Gastroesophageal sphincter (tissue), 4 donors: ENCODE measurements around the gene NCKAP5. TPM values are rescaled to one million over a fixed set of nuclear protein-coding genes. Genes with fewer than 3 reads are reported as not detected.
"Not testable (repeated sequence)": the region's sequence is repeated elsewhere in the genome, so short reads cannot be mapped to it uniquely, and the experiment has no call there.

ENCODE experiments used
- ATAC-seq: fragments of 150-250 bp; one replicate; pipeline ENCODE4 v1.9.1; 2016; ENCODE audit warnings: mild to moderate bottlenecking, moderate library complexity
- H3K27ac ChIP-seq, 4 donors: fragments of 200-600 bp; sonication (generic) in 3 of 4; 1 replicate in 3 of 4; 2 replicates in 1 of 4; pipeline ENCODE4 v1.5.1; 2016 to 2019
- H3K27me3 ChIP-seq: fragments of 200-600 bp; sonication (generic); one replicate; pipeline ENCODE4 v1.5.1; 2019
- H3K36me3 ChIP-seq, 2 donors: fragments of 200-600 bp; sonication (generic); one replicate each; pipeline ENCODE4 v1.5.1; 2019; ENCODE audit warnings: control low read depth in 1 of 2
- H3K4me1 ChIP-seq, 3 donors: fragments of 200-600 bp; sonication (generic); 1 replicate in 2 of 3; 2 replicates in 1 of 3; pipeline ENCODE4 v1.5.1; 2016 to 2019; ENCODE audit warnings: control low read depth in 2 of 3
- H3K4me3 ChIP-seq, 2 donors: fragments of 200-600 bp; sonication (generic); one replicate each; pipeline ENCODE4 v1.5.1; 2019; ENCODE audit warnings: mild to moderate bottlenecking in 1 of 2, moderate library complexity in 1 of 2
- H3K9me3 ChIP-seq, 3 donors: fragments of 200-600 bp; sonication (generic); one replicate each; pipeline ENCODE4 v1.5.1; 2017 to 2019; ENCODE audit warnings: control low read depth in 2 of 3
- EP300 ChIP-seq: sonication (generic); formaldehyde crosslinking; IDR thresholded peaks from one replicate; pipeline ENCODE4 v1.6.1; 2017; ENCODE audit warnings: antibody characterized with exemption, mild to moderate bottlenecking
- POLR2A ChIP-seq, 2 donors: fragments of 450-650 bp; IDR thresholded peaks; one replicate each; pipeline ENCODE4 v1.6.1; 2017; ENCODE audit warnings: antibody characterized with exemption in 2 of 2, mild to moderate bottlenecking in 2 of 2, moderate library complexity in 1 of 2
- POLR2AphosphoS5 ChIP-seq: sonication (generic); formaldehyde crosslinking; IDR thresholded peaks from one replicate; pipeline ENCODE4 v1.6.1; 2017; ENCODE audit warnings: antibody characterized with exemption
- WGBS, 2 donors: methylation state at CpG; one replicate each; pipeline ENCODE4 v1.1.5; 2018; ENCODE audit warnings: low coverage in 1 of 2; 5-methylcytosine and 5-hydroxymethylcytosine counted together
- total RNA-seq, 4 donors: library from RNA; depleted of rRNA; stranded (reverse); fragments of >200 nt; gene quantifications; one replicate each; pipeline ENCODE4 v1.1.0, GENCODE V29; 2016
- TF ChIP-seq, protein P1 (sequence below), 4 experiments: fragments of 200-600 bp in 2 of 4; fragments of 450-650 bp in 2 of 4; sonication (generic) in 1 of 4; IDR thresholded peaks; one replicate each; pipeline ENCODE4 v1.5.1; 2017 to 2019; ENCODE audit warnings: antibody characterized with exemption in 4 of 4, mild to moderate bottlenecking in 2 of 4, moderate library complexity in 2 of 4

Gene NCKAP5
- total RNA-seq, 4 donors from 2014 or later, result 0.16 to 0.57 (median 0.33) TPM

- H3K4me3 ChIP-seq, result no peak overlapping the region
- H3K9me3 ChIP-seq, result peaks cover 0 to 14% (median 0%) of the 10 kb centered on the region in 3 donors
- H3K4me1 ChIP-seq, result no peaks in the 10 kb centered on the region
- H3K27ac ChIP-seq, result no peak overlapping the region
- whole genome bisulfite sequencing, 2 donors, result 57 to 72% methylated on average over 1 to 2 of the region's 2 CpGs
- ATAC-seq, result no peak
- H3K27me3 ChIP-seq, result no peaks in the 10 kb centered on the region
- no peaks in the 10 kb centered on the region for H3K36me3 ChIP-seq
- TF ChIP-seq POLR2A (IDR thresholded peaks at IDR 0.05) (no peak), EP300 (no peak), POLR2AphosphoS5 (no peak)
- TF ChIP-seq, protein P1, sequence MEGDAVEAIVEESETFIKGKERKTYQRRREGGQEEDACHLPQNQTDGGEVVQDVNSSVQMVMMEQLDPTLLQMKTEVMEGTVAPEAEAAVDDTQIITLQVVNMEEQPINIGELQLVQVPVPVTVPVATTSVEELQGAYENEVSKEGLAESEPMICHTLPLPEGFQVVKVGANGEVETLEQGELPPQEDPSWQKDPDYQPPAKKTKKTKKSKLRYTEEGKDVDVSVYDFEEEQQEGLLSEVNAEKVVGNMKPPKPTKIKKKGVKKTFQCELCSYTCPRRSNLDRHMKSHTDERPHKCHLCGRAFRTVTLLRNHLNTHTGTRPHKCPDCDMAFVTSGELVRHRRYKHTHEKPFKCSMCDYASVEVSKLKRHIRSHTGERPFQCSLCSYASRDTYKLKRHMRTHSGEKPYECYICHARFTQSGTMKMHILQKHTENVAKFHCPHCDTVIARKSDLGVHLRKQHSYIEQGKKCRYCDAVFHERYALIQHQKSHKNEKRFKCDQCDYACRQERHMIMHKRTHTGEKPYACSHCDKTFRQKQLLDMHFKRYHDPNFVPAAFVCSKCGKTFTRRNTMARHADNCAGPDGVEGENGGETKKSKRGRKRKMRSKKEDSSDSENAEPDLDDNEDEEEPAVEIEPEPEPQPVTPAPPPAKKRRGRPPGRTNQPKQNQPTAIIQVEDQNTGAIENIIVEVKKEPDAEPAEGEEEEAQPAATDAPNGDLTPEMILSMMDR (IDR thresholded peaks at IDR 0.05), result no peak
Observed at GRCh38 chr2:132813422-132813821, 754.8 kb downstream of the NCKAP5 start.

DNA sequence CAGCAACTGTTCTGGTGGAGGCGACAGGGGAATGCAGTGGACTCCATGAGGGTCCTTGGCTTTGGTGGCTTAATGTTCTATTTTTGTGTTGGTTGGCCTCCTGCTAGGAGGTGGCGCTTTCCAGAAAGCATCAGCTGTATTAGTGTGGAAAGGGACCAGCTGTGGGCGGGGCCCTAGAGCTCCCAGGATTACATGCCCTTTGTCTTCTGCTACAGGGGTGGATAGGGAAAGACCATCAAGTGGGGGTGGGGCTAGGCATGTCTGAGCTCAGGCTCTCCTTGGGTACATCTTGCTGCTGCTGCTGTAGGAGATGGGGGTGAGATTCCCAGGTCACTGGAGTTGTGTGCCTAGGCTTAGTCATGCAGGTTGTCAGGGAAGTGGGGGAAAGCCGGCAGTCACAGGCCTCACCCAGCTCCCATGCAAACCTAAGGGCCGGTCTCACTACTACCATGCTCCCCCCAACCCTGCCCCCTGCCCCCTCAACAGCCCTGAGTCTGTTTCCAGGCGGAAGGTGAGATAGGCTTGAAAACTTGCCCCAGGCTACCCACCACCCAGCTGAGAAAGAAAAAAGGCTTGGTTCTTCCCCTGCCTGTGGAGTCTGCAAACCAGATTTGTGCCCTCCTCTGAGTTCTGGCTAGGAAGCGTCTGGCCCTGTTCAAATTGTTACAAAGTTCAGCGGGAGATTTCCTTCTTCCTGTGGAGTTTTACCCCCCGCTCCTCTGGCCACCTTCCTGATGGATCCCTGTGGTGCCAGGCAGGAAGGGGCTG, 756.9 kb downstream of the NCKAP5 start:
- no peak for TF ChIP-seq EP300
- TF ChIP-seq, protein P1 (IDR thresholded peaks at IDR 0.05), result no peak
- no peak for TF ChIP-seq POLR2A (IDR thresholded peaks at IDR 0.05)
- TF ChIP-seq POLR2AphosphoS5, result no peak
- H3K4me1 ChIP-seq, result no peaks in the 10 kb centered on the region
- no peak overlapping the region for H3K4me3 ChIP-seq
- H3K36me3 ChIP-seq, result no peaks in the 10 kb centered on the region
- H3K27me3 ChIP-seq, result no peaks in the 10 kb centered on the region
- H3K27ac ChIP-seq, result no peak overlapping the region
- no peak for ATAC-seq
- 64 to 100% methylated on average over 1 to 4 of the region's 9 CpGs for WGBS, 2 donors
- H3K9me3 ChIP-seq, result peaks cover 0 to 31% (median 0%) of the 10 kb centered on the region in 3 donors

GRCh38 chr2:132809962-132810361, 758.3 kb downstream of the NCKAP5 start:
- not testable (repeated sequence) for ATAC-seq, H3K27ac ChIP-seq, H3K27me3 ChIP-seq, H3K4me3 ChIP-seq, H3K4me1 ChIP-seq, H3K36me3 ChIP-seq
- peaks cover 0 to 35% (median 0%) of the 10 kb centered on the region in 3 donors for H3K9me3 ChIP-seq
- 64 to 83% methylated on average over 1 of the region's 1 CpG for WGBS, 2 donors

- no peaks in the 10 kb centered on the region for H3K4me1 ChIP-seq
- WGBS, 2 donors, result 21 to 39% methylated on average over 3 to 4 of the region's 4 CpGs
- no peak for TF ChIP-seq EP300
- no peak for TF ChIP-seq POLR2A (IDR thresholded peaks at IDR 0.05)
- no peak for TF ChIP-seq POLR2AphosphoS5
- TF ChIP-seq, protein P1 (IDR thresholded peaks at IDR 0.05), result no peak
- H3K27ac ChIP-seq, result no peak overlapping the region
- H3K4me3 ChIP-seq, result no peak overlapping the region
- no peaks in the 10 kb centered on the region for H3K36me3 ChIP-seq
- H3K9me3 ChIP-seq, result peaks cover 0 to 23% (median 0%) of the 10 kb centered on the region in 3 donors
- H3K27me3 ChIP-seq, result no peaks in the 10 kb centered on the region
- ATAC-seq, result no peak
Observed at GRCh38 chr2:132804051-132804450, 764.2 kb downstream of the NCKAP5 start.

- H3K9me3 ChIP-seq, result no peaks in the 10 kb centered on the region
- H3K27ac ChIP-seq, result no peak overlapping the region
- no peak for ATAC-seq
- H3K4me1 ChIP-seq, result no peaks in the 10 kb centered on the region
- H3K36me3 ChIP-seq, result no peaks in the 10 kb centered on the region
- TF ChIP-seq POLR2A (IDR thresholded peaks at IDR 0.05) (no peak), POLR2AphosphoS5 (no peak), EP300 (no peak)
- TF ChIP-seq, protein P1 (IDR thresholded peaks at IDR 0.05), result no peak
- no peaks in the 10 kb centered on the region for H3K27me3 ChIP-seq
- no peak overlapping the region for H3K4me3 ChIP-seq
Observed at GRCh38 chr2:132798341-132798740, 769.9 kb downstream of the NCKAP5 start.
